ENCODE data around the gene FGF3.

FGF3 gene

GRCh38 chr11:69812256-69812655 is 7.0 kb downstream of the FGF3 start:
- no peak for DNase-seq (ENCODE audit: low read depth)
- TF ChIP-seq, protein P1, sequence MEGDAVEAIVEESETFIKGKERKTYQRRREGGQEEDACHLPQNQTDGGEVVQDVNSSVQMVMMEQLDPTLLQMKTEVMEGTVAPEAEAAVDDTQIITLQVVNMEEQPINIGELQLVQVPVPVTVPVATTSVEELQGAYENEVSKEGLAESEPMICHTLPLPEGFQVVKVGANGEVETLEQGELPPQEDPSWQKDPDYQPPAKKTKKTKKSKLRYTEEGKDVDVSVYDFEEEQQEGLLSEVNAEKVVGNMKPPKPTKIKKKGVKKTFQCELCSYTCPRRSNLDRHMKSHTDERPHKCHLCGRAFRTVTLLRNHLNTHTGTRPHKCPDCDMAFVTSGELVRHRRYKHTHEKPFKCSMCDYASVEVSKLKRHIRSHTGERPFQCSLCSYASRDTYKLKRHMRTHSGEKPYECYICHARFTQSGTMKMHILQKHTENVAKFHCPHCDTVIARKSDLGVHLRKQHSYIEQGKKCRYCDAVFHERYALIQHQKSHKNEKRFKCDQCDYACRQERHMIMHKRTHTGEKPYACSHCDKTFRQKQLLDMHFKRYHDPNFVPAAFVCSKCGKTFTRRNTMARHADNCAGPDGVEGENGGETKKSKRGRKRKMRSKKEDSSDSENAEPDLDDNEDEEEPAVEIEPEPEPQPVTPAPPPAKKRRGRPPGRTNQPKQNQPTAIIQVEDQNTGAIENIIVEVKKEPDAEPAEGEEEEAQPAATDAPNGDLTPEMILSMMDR (IDR thresholded peaks at IDR 0.05; ENCODE audit: low read depth, low read length) = no peak
- TF ChIP-seq, protein P2, sequence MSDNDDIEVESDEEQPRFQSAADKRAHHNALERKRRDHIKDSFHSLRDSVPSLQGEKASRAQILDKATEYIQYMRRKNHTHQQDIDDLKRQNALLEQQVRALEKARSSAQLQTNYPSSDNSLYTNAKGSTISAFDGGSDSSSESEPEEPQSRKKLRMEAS (IDR thresholded peaks at IDR 0.05; ENCODE audit: low read depth, low read length) = no peak
- TF ChIP-seq MYC (IDR thresholded peaks at IDR 0.05; ENCODE audit: low read depth, low read length) (no peak), POLR2A (IDR thresholded peaks at IDR 0.05; ENCODE audit: extremely low read depth, insufficient read length) (no peak)
- H3K4me3 ChIP-seq (ENCODE audit: low read depth, low read length) = no peak overlapping the region

DNA sequence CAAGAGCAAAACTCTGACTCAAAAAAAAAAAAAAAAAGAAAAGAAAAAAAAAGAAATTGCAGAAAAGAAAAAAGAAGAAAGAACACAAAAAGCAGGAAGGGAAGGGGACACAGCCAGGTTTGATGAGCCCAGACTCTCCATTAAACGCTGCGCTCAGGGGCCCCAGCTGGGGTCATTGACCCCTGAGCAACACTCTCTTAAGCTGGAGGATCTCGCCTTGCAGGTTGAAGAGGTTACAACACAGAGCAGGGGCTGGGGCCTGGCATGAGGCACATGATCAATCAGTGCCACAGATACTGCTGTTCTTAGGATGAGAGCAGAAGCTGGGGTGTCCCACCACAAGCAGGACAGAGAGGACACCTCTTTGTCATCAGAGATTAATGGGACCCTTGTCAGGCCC is 7.8 kb downstream of the FGF3 start:
- H3K4me3 ChIP-seq (ENCODE audit: low read depth, low read length) = no peak overlapping the region
- TF ChIP-seq POLR2A (IDR thresholded peaks at IDR 0.05; ENCODE audit: extremely low read depth, insufficient read length) (no peak), MYC (IDR thresholded peaks at IDR 0.05; ENCODE audit: low read depth, low read length) (no peak)
- TF ChIP-seq, protein P2 (IDR thresholded peaks at IDR 0.05; ENCODE audit: low read depth, low read length) = no peak
- TF ChIP-seq, protein P1 (IDR thresholded peaks at IDR 0.05; ENCODE audit: low read depth, low read length) = no peak
- DNase-seq (ENCODE audit: low read depth) = no peak

- no peak for DNase-seq (ENCODE audit: low read depth)
- H3K4me3 ChIP-seq (ENCODE audit: low read depth, low read length) = no peak overlapping the region
- TF ChIP-seq, protein P2 (IDR thresholded peaks at IDR 0.05; ENCODE audit: low read depth, low read length) = no peak
- no peak for TF ChIP-seq MYC (IDR thresholded peaks at IDR 0.05; ENCODE audit: low read depth, low read length)
- TF ChIP-seq, protein P1 (IDR thresholded peaks at IDR 0.05; ENCODE audit: low read depth, low read length) = no peak
- no peak for TF ChIP-seq POLR2A (IDR thresholded peaks at IDR 0.05; ENCODE audit: extremely low read depth, insufficient read length)
These were observed 8.7 kb downstream of the FGF3 start for GRCh38 chr11:69810289-69811118.

GRCh38 chr11:69808667-69809086 is 10.5 kb downstream of the FGF3 start:
- no peak overlapping the region for H3K4me3 ChIP-seq (ENCODE audit: low read depth, low read length)
- no peak for DNase-seq (ENCODE audit: low read depth)
- no peak for TF ChIP-seq POLR2A (IDR thresholded peaks at IDR 0.05; ENCODE audit: extremely low read depth, insufficient read length)

- no peak for TF ChIP-seq POLR2A (IDR thresholded peaks at IDR 0.05; ENCODE audit: extremely low read depth, insufficient read length)
- TF ChIP-seq MYC (IDR thresholded peaks at IDR 0.05; ENCODE audit: low read depth, low read length) = no peak
- TF ChIP-seq, protein P2 (IDR thresholded peaks at IDR 0.05; ENCODE audit: low read depth, low read length) = no peak
- TF ChIP-seq, protein P1 (IDR thresholded peaks at IDR 0.05; ENCODE audit: low read depth, low read length) = no peak
- DNase-seq (ENCODE audit: low read depth) = no peak
These were observed 12.0 kb downstream of the FGF3 start for GRCh38 chr11:69807106-69807815.

More at GRCh38 chr11:69807106-69807815, 12.0 kb downstream of the FGF3 start:
- no peak overlapping the region for H3K4me3 ChIP-seq (ENCODE audit: low read depth, low read length)

Data from NB4 (cell line).